BE2C (cell line): ENCODE measurements around the gene SYVN1.
A peak's percentile ranks its signal among the peaks of the same experiment; 100 is the strongest.

Experiments
- DNase-seq: peaks from one replicate; pipeline ENCODE4 v3.0.0-alpha.2; 2020
- H3K27me3 ChIP-seq: fragments of 250-450 bp; sonication (Bioruptor Pico); 2 replicates; pipeline ENCODE4 v1.5.1; 2020; ENCODE audit warnings: mild to moderate bottlenecking
- H3K36me3 ChIP-seq: fragments of 250-450 bp; sonication (Bioruptor Pico); 2 replicates; pipeline ENCODE4 v1.5.1; 2020; ENCODE audit warnings: mild to moderate bottlenecking
- H3K4me1 ChIP-seq: fragments of 250-450 bp; sonication (Bioruptor Pico); 2 replicates; pipeline ENCODE4 v1.5.1; 2020
- H3K4me3 ChIP-seq: 2 replicates; pipeline ENCODE4 v1.5.1; 2011; ENCODE audit warnings: low read depth, low read length
- H3K9me3 ChIP-seq: fragments of 250-450 bp; sonication (Bioruptor Pico); 2 replicates; pipeline ENCODE4 v1.5.1; 2020
- TF ChIP-seq, protein P1 (sequence below): IDR thresholded peaks from 2 replicates; pipeline ENCODE4 v1.5.1; 2012; ENCODE audit warnings: mild to moderate bottlenecking, low read depth, low read length

SYVN1 gene

DNA sequence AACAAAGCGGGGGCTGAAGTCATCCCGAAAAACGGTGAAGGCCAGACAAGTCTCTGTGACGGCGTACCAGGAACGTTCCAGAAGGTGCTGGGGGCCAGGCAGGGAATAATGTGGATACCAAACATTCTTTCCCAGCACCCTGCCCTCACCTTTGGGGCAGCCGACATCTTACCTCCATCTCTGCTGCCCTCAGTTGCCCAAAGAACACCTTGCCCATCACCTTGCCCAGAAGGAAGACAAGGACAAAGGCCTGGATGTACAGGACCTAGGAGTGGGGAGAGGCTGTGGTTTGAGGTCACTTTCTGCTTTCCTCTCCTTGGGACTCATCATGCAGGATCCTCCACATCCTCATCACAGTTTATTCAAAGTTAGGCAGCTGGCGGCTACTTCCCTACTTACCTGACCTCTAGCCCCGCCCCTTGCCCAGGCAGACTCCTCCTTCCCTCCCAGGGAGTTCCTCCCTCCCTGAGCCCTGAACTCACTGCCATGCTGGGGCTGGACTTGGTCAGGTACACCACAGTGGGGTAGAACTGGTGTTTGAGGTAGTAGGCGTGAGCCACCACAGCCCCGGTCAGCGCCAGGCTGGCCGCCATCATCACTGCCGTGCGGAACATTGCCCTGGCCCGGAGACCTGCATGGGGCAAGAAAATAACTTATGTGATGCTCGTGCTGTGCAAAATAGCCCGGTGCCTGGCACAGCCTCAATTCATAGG lies 1.2 kb downstream of the SYVN1 start:
- DNase-seq = no peak
- Histone ChIP-seq H3K4me3 (peak overlapping the region; percentile 73), H3K36me3 (peaks cover 9% of the 10 kb centered on the region; the same call in 1 of the 2 replicates), H3K4me1 (no peaks in the 10 kb centered on the region), H3K27me3 (no peaks in the 10 kb centered on the region), H3K9me3 (no peaks in the 10 kb centered on the region)
- TF ChIP-seq, protein P1, sequence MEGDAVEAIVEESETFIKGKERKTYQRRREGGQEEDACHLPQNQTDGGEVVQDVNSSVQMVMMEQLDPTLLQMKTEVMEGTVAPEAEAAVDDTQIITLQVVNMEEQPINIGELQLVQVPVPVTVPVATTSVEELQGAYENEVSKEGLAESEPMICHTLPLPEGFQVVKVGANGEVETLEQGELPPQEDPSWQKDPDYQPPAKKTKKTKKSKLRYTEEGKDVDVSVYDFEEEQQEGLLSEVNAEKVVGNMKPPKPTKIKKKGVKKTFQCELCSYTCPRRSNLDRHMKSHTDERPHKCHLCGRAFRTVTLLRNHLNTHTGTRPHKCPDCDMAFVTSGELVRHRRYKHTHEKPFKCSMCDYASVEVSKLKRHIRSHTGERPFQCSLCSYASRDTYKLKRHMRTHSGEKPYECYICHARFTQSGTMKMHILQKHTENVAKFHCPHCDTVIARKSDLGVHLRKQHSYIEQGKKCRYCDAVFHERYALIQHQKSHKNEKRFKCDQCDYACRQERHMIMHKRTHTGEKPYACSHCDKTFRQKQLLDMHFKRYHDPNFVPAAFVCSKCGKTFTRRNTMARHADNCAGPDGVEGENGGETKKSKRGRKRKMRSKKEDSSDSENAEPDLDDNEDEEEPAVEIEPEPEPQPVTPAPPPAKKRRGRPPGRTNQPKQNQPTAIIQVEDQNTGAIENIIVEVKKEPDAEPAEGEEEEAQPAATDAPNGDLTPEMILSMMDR = no peak

- H3K27me3 ChIP-seq = no peaks in the 10 kb centered on the region
- TF ChIP-seq, protein P1 = no peak
- no peaks in the 10 kb centered on the region for H3K9me3 ChIP-seq
- no peak overlapping the region for H3K4me3 ChIP-seq
- H3K4me1 ChIP-seq = no peaks in the 10 kb centered on the region
- no peak for DNase-seq
- H3K36me3 ChIP-seq = peaks cover 9% of the 10 kb centered on the region; the same call in 1 of the 2 replicates
Observed at GRCh38 chr11:65132238-65132987, 1.9 kb downstream of the SYVN1 start.

DNA sequence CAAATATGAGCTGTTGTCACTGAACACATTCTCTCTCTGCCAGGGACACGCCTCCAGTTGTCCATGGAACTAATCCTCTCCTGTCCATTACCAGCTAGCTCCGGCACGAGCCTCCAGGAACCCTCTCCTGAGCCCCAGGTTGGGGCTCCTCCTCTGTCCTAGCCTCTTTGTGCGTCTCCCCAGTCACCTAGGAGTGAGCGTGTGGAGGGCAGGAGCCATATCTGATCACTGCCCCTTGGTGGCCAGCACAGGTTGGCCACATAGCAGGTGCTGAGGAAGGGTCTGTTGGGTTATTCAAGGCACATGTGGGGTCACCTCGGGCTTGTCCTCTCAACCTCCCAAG lies 2.5 kb downstream of the SYVN1 start:
- Histone ChIP-seq H3K36me3 (peaks cover 9% of the 10 kb centered on the region; the same call in 1 of the 2 replicates), H3K27me3 (no peaks in the 10 kb centered on the region), H3K4me1 (no peaks in the 10 kb centered on the region), H3K4me3 (no peak overlapping the region), H3K9me3 (no peaks in the 10 kb centered on the region)
- TF ChIP-seq, protein P1 = no peak
- DNase-seq = no peak

- H3K4me3 ChIP-seq = no peak overlapping the region
- TF ChIP-seq, protein P1 = no peak
- H3K36me3 ChIP-seq = peaks cover 9% of the 10 kb centered on the region; the same call in 1 of the 2 replicates
- H3K4me1 ChIP-seq = no peaks in the 10 kb centered on the region
- no peak for DNase-seq
- H3K9me3 ChIP-seq = no peaks in the 10 kb centered on the region
- H3K27me3 ChIP-seq = no peaks in the 10 kb centered on the region
Observed at GRCh38 chr11:65131417-65131776, 2.9 kb downstream of the SYVN1 start.

- H3K27me3 ChIP-seq = no peaks in the 10 kb centered on the region
- H3K4me1 ChIP-seq = no peaks in the 10 kb centered on the region
- H3K4me3 ChIP-seq = no peak overlapping the region
- H3K36me3 ChIP-seq = peaks cover 9% of the 10 kb centered on the region; the same call in 1 of the 2 replicates
- no peaks in the 10 kb centered on the region for H3K9me3 ChIP-seq
- DNase-seq = no peak
- TF ChIP-seq, protein P1 = no peak
Observed at GRCh38 chr11:65130631-65131416, 3.5 kb downstream of the SYVN1 start.
